Heart left ventricle (tissue), 16 donors: ENCODE results near the gene PACS2. TPM values are rescaled to one million over a fixed set of nuclear protein-coding genes. Genes with fewer than 3 reads are reported as not detected.

Experiments
- ATAC-seq, 4 donors: fragments of 200-7000 bp; cut with Tn5 transposase; one replicate each; pipeline ENCODE4 v1.9.1; 2020 to 2022; ENCODE audit warnings: moderate library complexity in 4 of 4, mild to moderate bottlenecking in 3 of 4, moderate number of reproducible peaks in 1 of 4
- DNase-seq, 5 donors: peaks; one replicate each; pipeline ENCODE4 v3.0.0-alpha.2; 2020
- H3K27ac ChIP-seq, 12 donors: fragments of 200-600 bp; sonication (generic) in 4 of 12; one replicate each; pipeline versions ENCODE4 v1.5.0 to v1.8.0; 2016 to 2022; ENCODE audit warnings: mild to moderate bottlenecking in 2 of 12
- H3K27me3 ChIP-seq, 9 donors: fragments of 200-600 bp; sonication (generic) in 2 of 9; one replicate each; pipeline versions ENCODE4 v1.5.1 to v1.8.0; 2016 to 2022; ENCODE audit warnings: mild to moderate bottlenecking in 3 of 9
- H3K36me3 ChIP-seq, 9 donors: fragments of 200-600 bp; sonication (generic) in 2 of 9; one replicate each; pipeline versions ENCODE4 v1.5.0 to v1.8.0; 2018 to 2022; ENCODE audit warnings: mild to moderate bottlenecking in 2 of 9
- H3K4me1 ChIP-seq, 12 donors: fragments of 200-600 bp; sonication (generic) in 4 of 12; one replicate each; pipeline versions ENCODE4 v1.5.0 to v1.8.0; 2016 to 2022; ENCODE audit warnings: mild to moderate bottlenecking in 3 of 12
- H3K4me3 ChIP-seq, 12 donors: fragments of 200-600 bp; sonication (generic) in 4 of 12; one replicate each; pipeline versions ENCODE4 v1.5.0 to v1.8.0; 2017 to 2022; ENCODE audit warnings: mild to moderate bottlenecking in 9 of 12, moderate library complexity in 4 of 12
- H3K9me3 ChIP-seq, 12 donors: fragments of 200-600 bp; sonication (generic) in 4 of 12; one replicate each; pipeline versions ENCODE4 v1.5.0 to v1.8.0; 2016 to 2022; ENCODE audit warnings: mild to moderate bottlenecking in 1 of 12
- CTCF ChIP-seq, 12 donors: fragments of 200-600 bp; sonication (generic) in 4 of 12; IDR thresholded peaks; one replicate each; pipeline versions ENCODE4 v1.5.0 to v1.8.0; 2018 to 2022; ENCODE audit warnings: antibody characterized with exemption in 12 of 12, mild to moderate bottlenecking in 5 of 12
- POLR2A ChIP-seq, 2 donors: fragments of 450-650 bp; IDR thresholded peaks; one replicate each; pipeline ENCODE4 v1.6.1; 2017; ENCODE audit warnings: antibody characterized with exemption in 2 of 2, mild to moderate bottlenecking in 2 of 2, moderate library complexity in 2 of 2
- WGBS, 4 donors: extraction: QIAGEN DNeasy Blood & Tissue Kit in 2 of 4; methylation state at CpG; one replicate each; pipeline versions ENCODE4 v1.1.5 to v1.1.7; 2013 to 2018; 5-methylcytosine and 5-hydroxymethylcytosine counted together
- intact Hi-C, 10 donors: fragments of 100-400 bp; cut with DNase I; formaldehyde crosslinking; loops; one replicate each; pipeline versions ENCODE4 v1.11.1 to v1.14.2; 2022
- polyA plus RNA-seq, 2 donors: library from polyadenylated mRNA; stranded (reverse); fragments of 200-250 nt; gene quantifications; one replicate each; pipeline ENCODE4 v1.2.3, GENCODE V29; 2013
- total RNA-seq, 9 donors: library from RNA; depleted of rRNA in 2 of 9; stranded (reverse); fragments of >200 nt in 2 of 9; fragmentation: NEBNext Ultra II Directional in 3 of 9; extraction: Animal tissue kit (Norgen Biotek cat#: 25700) in 3 of 9; gene quantifications; one replicate each; pipeline versions ENCODE4 v1.1.0 to v1.2.4, GENCODE V29; 2016 to 2023
- donor health status: ischemic (EF 13 %, LVEDD 7.1; RV severe dilation, severe dysfunction).
- donor health status: healthy with polysubstance abuse.
- donor health status: DM: no; HTN: yes; CAD: no.
- donor health status: DM: no; HTN: no; CAD: no.
- donor health status: ischemic (EF 25% LVEDD 6.9; RV normal size, moderate dysfunction).
- donor health status: ischemic (EF 25% LVEDD 5.7; RV mildly dilated, moderate dysfunction).
- donor health status: healthy.
- donor health status: DM: yes; HTN: yes; CAD: no.
- donor health status: ischemic (EF 35%, LVEDD 5.7; RV mildly dilated, moderate dysfunction).
- donor health status: nonischemic (EF 11% LVEDD 7.7; RV severe dilation, severe dysfunction).
- donor health status: DM: yes; HTN: yes; CAD: no.
- donor health status: PGD.
- donor health status: ischemic (EF 29% LVEDD 5.4; RV normal size, mild dysfunction).
- donor health status: nonischemic (EF 23%, LVEDD 6.1; RV moderate dilation, normal function).

PACS2 gene
- total and polyA plus RNA-seq, 11 donors: 47.3 to 90.3 (median 60.8) TPM

DNA sequence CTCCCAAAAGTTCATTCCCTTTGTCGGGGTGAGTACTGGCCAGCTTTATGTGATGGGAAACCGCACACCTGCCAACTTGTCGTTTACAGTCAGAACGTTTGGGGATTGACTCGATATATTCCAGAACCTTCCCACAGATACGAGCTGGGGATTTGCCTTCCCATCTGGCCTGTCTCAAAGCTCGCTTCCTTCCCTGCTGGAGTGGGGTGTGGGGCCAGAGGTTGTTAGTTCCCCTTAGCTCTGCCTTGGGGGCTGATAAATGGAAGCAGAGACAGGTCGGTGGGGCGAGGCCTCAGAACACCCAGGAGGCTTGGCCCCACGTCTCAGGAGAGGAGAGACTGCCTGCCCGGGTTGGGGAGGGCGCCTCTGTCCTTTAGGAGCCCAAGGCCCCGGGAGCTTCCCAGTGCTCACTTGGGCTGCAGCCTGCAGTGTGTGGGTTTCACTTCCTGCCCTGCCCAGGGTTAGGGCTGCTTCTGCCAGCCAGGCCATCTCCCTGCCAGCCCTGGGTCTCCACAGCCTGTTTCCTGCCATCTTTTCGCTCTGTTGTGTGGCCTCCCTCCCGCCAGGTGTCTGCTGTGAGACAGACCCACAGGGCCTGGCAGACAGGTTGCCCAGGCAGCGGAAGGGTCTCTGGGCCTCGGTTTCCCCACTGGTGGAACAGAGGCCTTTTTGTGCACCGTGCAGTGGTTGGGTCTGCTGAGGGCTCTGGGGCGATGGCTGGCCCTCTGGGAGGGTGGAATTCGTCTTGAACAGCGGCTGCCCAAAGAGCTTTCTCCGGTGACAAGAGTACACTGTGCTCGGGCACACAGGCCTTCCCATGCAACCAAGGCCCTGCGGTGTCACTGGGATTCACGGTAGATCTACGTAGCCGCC, 75.7 kb downstream of the PACS2 start:
- ATAC-seq (peak in 2 of 4 donors; percentile 8 to 38), DNase-seq (peak in 2 of 5 donors; percentile 34 to 78)
- WGBS, 4 donors: 81 to 88% (median 85%) methylated on average over 23 to 27 of the region's 27 CpGs
- Histone ChIP-seq H3K4me3 (no peak overlapping the region), H3K4me1 (peaks cover 0 to 55% (median 0%) of the 10 kb centered on the region in 12 donors), H3K9me3 (no peaks in the 10 kb centered on the region), H3K27me3 (no peaks in the 10 kb centered on the region), H3K36me3 (peaks cover 0 to 56% (median 19%) of the 10 kb centered on the region in 9 donors), H3K27ac (peak overlapping the region in 5 of 12 donors; percentile 7 to 89 (median 45))
- TF ChIP-seq CTCF (IDR thresholded peaks at IDR 0.05): no peak
- TF ChIP-seq POLR2A (IDR thresholded peaks at IDR 0.05): no peak
- intact Hi-C loops: no loop called here

DNA sequence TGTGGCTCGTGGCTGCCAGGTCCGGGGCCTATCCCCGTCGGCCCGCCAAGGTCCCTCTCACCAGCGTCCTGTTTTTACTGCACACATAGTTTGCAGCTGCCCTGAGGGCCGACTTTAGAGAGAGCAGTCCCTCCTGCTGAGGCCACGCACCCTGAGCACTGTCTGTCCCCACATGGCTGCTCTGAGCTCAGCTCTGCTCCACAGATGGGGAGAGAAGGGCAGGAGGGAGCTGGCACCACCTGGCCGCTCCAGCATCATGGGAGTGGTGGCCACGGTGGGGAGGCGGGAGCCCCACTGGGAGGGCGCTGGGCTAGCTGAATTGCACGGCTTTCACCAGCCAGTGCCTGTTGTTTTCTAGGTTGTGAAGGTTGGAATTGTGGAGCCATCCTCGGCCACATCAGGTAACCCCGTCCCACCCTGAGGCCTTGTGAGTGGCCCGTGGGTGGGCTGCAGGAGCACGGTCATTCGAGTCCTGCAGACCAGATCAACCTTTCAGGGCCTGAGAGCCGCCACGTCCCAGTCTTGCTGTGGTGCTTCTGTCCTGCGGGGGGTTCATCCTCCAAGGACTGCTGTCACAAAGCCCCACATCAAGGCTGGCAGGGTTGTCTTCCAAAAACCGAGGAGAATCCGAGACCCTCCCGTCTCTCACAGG, 76.4 kb downstream of the PACS2 start:
- ATAC-seq (no peak), DNase-seq (peak in 1 of 5 donors; percentile 20)
- no peak overlapping the region for H3K4me3 ChIP-seq
- no peaks in the 10 kb centered on the region for H3K9me3 ChIP-seq
- no peaks in the 10 kb centered on the region for H3K27me3 ChIP-seq
- H3K27ac ChIP-seq: peak overlapping the region in 1 of 12 donors; percentile 89
- WGBS, 4 donors: 87 to 93% (median 92%) methylated on average over 13 to 24 of the region's 24 CpGs
- intact Hi-C loops: no loop called here
- peaks cover 0 to 53% (median 0%) of the 10 kb centered on the region in 12 donors for H3K4me1 ChIP-seq
- TF ChIP-seq CTCF (IDR thresholded peaks at IDR 0.05): no peak
- no peak for TF ChIP-seq POLR2A (IDR thresholded peaks at IDR 0.05)
- peaks cover 0 to 48% (median 11%) of the 10 kb centered on the region in 9 donors for H3K36me3 ChIP-seq

- Histone ChIP-seq H3K27me3 (no peaks in the 10 kb centered on the region), H3K9me3 (no peaks in the 10 kb centered on the region), H3K27ac (no peak overlapping the region), H3K4me1 (peaks cover 0 to 51% (median 0%) of the 10 kb centered on the region in 12 donors), H3K4me3 (no peak overlapping the region), H3K36me3 (peaks cover 0 to 43% (median 7%) of the 10 kb centered on the region in 9 donors)
- DNase-seq (peak in 1 of 5 donors; percentile 25), ATAC-seq (no peak)
- intact Hi-C loops: no loop called here
- no peak for TF ChIP-seq POLR2A (IDR thresholded peaks at IDR 0.05)
- TF ChIP-seq CTCF (IDR thresholded peaks at IDR 0.05): no peak
- WGBS, 4 donors: 91 to 93% (median 91%) methylated on average over 7 to 23 of the region's 23 CpGs
These were observed 77.0 kb downstream of the PACS2 start for GRCh38 chr14:105391541-105391940.
